Measurements from ENCODE around the gene RORC.

Gene RORC

DNA sequence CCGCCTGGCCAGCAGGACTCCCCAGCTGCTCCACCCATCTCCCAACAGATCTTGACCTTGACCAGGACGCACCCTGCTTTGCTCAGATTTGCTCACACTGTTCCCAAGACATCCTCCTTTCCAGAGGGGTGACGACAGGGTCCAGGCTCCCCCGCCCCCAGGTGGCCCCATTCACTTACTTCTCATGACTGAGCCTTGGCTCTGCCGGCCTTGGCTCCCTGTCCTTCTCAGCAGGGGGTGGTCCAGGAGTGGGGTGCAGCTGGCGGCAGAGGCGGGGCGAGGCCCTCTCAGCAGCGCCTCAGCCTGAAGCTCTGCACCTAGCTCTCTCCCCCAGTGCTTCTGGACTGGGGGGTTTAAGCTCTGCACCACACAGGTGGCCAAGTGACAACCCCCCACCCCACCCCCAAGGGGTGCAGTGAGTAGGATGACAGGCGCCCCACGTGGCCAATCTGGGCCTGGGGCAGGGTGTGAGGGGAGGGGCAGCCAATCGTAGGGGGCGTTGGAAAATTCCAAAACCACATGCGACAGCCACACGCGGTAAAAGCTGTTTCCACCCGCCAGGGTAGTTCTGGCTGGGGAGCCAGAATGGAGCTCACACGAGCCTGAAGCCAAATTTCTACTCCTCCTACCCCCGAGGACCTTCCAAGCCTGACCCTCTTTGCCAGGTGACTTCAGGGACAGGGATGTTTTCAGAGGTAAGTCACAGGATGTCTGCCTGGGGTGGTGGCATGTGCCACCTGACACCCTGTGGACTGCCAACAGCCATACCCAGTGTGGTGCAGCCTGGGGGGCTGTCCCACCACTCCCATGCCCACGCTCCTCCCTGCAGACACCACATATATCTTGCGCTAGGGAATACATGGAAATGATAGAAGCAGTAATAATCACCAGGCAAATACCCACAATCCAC, 5.6 kb downstream of the RORC start:
- DNase-seq = no peak

DNA sequence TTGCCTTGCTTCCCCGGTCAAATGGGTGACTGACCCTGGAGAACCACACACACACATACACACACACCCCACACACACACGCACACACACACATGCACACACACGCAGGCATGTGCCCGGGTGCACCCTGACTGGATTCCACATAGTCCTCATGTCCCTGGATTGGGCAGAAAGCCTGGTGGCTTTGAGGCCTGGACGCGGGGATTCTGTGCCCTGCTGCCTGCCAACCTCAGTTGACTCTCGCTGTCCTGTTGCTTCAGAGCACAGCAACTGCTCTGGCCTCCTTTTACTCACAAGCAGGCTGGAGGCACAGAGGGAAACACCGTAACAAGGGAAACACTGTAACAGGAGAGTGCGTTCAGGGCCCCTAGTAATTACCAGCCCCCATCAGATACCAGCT, 6.4 kb downstream of the RORC start:
- DNase-seq = no peak

DNA sequence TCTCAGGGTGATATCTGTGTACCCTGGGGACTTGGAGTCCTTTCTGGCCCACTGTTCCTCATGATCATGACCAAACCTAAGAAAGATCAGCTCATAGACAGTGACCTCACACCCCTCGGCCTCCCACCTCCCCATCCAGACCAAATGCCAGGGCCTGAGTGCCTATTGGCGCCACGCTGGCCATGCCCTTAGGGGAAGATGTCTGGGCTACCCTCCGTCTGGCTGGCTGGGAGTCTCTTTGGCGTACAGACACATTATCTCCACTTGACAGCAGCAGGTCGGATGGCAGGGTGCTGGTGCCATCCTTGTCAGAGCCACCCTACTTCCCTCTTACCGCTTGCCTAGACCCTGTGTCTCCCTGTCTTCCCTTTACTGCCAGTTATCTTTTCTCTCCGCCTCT, 8.4 kb downstream of the RORC start:
- no peak for DNase-seq

DNA sequence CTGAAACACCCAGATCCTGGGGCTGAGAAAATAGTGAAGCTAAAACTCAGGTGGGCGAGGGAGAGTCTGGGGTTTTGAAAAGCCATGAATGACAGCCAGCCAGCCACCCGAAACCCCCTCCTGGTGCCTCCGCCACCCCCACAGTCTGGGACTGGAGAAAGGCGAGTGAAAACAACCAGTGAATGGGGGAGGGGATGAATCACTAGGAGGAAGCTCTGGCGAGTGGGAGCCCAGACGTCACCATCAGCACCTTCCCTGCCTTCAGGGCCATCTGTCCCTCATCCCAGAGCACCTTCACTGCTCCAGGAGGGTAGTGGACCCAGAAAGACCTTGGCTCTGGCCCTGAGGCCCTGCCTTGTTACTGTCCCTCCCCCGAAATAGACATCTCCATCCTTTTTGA, 9.2 kb downstream of the RORC start:
- DNase-seq = no peak

DNA sequence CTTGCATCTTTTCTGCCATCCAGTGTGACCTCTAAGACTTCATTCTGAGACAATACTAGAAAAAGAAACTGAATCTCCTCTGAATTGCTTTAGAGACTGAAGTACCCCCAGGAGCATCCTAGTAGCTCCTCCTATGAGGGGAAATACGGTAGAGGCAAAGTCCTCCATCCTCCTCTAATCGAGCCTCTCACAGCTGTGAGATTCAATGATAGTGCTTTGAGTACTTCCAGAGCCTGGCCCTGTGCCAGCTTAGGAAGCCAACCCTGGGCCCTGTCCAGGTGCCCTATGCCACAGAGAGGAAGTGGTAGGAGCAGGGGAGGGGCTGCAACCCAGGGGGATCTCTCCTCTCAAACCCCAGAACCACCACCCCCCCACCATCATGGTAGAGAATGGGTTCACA, 10.7 kb downstream of the RORC start:
- no peak for DNase-seq

DNA sequence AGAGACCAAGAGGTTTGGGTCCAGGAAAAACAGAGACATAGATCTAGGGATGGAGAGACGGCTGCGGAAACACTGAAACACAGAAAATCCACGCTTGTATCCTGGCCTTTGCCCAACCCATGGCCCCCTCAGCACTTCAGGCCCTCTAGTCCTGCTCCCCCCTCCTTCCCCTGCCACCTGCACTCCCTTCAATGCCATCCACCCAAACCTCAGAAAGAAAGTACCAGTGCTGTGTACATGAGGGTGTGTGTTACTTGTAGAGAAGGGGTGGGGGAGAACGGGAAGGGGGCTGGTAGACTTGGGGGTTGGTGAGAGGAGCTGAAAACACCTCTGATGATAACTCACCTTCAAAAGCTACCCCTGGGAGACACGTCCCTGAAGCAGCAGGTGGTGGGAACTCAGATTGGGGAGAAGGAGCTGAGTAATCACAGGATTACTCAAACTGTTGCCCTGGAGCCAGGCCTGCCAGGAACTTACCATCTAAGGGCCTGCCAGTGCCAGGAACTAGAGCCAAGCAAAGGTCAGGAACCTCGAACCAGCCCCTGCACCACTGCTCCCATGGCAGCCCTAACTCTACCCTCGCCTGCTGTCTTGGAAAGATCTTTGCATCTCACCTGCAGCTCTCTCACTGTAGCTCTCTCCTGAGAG, 11.5 kb downstream of the RORC start:
- DNase-seq = no peak

DNA sequence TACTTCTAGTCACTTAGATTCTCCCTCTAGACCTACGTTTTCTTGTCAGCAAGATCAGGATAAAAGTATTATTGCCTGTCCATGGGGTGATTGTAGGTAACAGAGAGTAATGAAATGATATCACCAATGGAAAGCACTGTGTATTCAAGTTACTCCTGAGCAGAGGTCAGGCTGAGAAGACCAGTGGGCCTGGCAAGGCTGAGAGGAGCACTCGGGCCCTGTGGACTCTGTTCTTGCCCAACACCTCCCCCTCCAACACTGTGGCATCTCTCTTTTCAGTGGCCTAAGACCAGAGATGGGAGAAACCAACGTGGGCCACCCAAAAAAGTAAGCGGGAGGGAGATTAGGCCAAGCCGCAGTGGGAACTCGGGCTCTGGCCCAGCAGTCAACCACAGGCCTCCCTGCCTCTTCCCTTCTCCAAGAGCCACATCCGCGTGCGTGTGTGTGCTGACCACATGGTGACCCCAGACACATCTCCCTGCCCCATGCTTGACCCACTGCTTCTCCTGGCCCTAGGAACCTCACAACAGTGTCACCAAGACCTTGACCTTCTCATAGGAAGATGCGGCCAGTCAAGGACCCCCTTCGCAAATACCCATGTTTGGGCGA, 12.3 kb downstream of the RORC start:
- DNase-seq = no peak

DNA sequence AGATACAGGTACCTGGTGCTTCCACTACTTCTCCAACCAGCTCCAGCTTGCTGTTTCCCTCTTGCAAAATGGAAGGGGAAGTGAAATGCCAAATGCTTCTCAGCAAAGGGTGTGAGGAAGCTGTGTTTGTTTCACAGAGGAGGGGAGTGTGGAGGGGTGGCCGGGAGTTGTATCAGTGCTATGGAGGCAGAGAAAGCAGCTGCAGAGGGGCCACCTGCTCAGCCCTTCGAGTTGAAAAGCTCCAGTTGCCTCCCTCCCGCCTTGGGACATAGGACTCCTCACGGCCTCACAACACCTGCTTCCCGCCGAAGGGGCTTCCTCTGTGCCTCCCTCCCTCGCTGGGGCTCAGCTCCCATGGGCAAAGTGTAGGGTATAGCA, 14.3 kb downstream of the RORC start:
- DNase-seq = no peak

DNA sequence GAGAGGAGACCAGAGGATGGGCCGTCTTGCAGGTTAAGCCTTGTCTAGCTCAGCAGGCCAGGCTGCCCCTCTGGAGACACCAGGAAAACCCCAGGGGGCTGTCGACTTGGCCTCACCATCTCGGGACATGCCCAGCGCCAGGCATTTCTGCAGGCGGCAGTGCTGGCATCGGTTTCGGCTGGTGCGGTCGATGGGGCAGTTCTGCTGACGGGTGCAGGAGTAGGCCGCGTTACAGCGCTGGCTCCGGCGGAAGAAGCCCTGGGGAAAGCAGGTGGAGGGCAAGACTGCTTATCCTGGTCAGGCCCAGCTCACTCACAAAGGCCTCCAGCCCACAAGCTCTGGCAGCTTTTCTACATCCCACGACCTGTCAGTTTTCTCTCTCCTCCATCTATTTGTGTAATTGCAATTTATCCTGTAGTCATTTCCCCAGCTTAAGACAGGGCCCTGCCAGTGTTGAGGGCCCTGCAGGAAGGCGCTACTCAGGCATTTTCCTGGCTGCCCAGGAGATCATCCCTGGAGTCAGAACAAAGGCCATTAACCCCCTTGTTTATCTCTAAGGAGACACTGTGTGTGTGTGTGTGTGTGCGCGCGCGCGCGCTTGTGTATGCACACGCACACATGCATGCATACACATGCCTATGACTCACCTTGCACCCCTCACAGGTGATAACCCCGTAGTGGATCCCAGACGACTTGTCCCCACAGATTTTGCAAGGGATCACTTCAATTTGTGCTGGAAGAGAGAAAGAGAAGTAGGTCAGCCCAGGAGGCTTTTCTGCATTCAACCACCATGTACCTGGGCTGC, 14.9 kb downstream of the RORC start:
- DNase-seq = no peak

DNA sequence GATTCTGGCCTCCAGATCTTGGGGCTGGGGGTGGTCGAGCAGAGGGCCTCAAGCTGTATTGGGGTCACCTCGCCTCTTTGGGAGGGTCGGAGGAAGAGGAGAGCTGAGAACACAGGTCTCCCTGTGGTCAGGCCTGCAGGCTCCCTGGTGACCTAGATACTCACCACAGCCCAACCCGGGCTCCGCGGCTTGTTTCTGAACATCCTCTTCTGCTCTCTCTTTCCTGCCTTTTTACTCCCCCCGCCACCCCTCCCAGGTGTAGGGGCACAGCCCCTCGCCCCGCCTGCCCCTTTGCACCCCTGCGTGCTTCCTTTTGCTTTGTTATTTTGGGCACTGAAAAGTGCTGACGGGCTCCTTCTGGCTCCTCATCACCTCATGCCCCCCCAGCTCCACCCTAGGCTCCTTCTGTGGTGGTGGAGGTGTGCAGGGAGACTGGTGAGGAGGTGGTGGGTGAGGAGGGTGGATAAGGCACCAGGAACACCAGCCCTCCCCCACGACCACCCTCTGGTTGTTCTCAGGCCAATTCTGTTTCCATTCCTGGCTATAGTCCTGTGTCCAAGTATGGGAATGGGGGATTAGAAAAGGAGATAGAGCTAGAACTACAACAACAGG, 15.8 kb downstream of the RORC start:
- DNase-seq = no peak

DNA sequence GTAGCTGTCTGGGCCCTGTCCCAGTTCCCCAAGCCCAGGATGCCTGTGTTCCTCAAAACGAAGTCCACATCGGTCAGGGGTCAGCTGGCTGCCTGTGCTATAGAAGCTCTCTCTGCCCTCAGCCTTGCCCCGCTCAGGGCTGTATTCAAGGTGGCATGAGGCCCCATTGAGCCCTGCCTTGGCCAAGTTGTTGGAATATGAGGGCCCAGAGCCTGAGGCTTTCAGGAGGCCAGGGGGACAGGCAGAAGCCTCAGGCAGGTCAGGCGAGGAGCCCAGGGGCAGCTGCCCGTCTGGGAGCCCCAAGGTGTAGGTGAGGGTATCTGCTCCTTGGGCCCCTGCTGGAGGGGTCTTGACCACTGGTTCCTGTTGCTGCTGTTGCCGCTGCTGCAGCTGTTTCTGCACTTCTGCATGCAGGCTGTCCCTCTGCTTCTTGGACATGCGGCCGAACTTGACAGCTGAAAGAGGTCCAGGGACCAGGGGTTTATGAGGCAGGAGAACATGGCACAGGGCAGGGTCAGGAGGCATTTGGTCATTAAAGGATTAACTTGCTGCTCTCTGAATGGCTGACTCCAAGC, 16.5 kb downstream of the RORC start:
- DNase-seq = no peak

DNA sequence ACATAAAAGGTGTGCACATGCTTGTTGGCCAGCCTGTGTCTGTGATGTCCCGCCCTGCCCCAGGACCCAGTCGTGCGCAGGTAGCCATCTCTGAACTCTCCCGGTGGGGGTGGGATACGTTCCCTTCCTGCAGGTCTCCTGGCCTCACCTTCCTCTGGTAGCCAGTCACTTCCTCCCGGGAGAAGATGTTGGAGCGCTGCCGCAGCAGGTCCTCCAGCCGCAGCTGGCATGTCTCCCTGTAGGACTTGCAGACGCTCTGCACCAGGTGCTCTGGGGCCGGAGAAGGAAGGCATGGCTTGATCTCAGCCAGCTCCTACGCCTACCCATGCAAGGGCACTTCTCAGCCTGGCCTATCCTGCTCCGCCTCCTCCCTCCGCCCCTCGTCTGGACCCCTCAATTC, 17.2 kb downstream of the RORC start:
- no peak for DNase-seq

DNA sequence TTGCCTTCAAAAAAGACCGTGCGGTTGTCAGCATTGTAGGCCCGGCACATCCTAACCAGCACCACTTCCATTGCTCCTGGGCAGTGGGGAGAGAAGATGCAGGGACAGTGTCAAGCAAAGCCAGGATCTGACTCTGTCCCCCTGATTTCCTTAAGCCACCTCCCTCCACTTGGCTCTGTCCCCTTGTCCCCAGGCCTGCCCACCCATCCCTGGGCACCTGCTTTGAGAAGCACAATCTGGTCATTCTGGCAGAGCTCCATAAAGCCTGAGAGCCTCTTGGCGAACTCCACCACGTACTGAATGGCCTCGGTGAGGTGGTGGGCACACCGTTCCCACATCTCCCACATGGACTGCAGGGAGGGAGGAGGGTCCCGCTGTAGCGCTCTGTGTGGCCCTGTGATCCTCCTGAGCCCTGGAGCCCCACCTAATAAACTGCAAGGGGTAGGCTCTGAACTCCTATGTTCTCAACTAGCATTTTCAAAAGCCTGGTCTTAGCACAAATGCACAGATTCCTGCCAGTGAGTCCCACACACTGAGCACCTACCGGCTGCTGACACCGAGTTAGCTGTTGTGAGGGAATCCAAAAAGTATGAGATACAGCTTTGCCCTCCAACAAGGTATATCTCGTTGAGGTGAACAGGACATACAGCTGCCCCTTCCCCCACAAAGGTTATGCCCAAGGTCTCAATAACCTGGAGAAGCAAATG, 18.2 kb downstream of the RORC start:
- DNase-seq = no peak

DNA sequence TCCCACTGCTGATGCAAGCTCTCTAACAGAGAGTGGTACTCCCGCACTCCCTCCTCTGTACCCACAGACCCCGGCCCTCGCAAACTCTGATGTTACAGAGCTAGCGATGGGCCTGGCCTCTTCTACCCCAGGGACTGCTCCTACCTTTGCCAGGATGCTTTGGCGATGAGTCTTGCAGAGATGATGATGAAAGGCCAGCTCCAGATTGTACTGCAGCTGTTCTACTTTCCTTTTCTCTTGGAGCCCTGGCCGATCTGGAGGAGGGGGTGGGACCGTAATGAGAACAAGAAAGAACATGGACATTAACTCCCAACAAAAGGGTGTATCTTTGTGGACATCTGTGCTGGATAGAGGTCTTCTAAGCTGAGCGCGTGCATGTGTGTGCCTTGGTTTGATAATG, 20.4 kb downstream of the RORC start:
- no peak for DNase-seq

DNA sequence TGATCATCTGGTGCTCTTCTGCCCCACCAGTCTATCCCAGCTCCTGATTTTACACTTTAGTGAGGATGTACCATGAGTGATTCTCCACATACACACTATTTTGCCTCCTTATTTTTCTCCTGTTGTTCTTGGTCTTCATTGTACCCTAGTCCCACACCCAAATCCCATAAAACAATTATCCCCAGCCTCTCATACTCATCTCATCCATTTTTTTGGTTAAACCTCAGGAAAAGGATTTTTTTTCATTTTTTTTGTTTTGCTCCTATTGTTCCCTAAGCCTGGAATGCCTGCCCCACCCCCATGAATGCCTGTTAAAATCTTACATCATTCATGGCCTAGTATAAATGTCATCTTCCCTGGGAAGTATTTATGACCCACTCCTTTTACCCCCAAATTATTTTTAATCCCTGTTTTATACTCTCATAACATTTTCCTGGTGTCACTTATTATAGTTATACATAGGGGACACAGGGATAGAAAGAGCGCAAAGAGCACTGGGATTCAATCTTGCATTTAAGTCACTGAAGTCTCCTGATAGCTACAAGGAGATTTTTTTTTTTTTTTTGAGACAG, 21.5 kb downstream of the RORC start:
- no peak for DNase-seq

DNA sequence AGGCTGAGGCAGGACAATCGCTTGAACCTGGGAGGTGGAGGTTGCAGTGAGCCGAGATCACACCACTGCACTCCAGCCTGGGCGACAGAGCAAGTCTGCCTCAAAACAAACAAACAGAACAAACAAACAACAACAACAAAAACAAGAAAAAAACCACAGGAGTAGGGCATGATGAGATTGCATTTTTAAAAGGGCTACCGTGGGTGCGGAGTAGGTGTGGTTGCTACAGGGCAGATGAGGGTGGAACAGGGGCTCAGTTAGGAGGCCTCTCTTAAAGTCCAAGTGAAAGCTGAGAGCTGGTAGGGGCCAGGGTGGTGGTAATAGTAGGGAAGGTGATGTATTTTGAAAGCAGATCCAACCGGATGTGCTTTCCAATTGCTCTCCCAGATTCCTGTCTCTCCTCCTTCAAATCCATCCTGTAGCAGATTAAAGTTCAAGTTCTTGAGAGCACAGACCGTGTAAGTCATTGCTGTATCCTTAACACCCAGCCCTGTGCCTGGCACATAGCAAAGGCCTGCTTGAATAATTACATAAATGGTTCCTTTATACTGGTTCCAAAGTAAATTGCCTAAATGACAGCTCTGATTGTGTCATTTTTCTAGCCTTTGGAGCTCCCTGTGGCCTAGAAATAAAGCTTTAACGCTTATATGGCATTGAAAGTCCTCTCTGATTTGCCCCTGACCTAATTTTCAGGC, 22.2 kb downstream of the RORC start:
- no peak for DNase-seq

DNA sequence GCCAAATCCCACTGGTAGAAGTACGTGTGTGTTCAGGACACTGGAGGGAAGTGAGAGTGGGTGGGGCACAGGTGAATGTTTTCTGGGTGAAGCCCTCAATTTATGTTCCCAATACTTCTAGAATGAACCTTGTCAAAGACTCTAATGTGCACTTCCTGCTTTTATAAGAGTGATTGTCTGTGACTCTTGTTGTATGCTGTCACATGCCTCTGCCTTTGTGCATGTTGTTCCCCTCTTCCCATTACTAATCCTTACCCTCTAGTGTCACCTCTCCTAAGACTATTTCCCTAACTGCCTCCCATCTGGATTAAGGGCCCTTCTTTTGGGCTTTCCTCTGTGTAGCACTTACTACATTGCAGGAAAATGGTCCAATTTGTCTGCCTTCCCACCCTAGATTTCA, 23.8 kb downstream of the RORC start:
- no peak for DNase-seq

DNA sequence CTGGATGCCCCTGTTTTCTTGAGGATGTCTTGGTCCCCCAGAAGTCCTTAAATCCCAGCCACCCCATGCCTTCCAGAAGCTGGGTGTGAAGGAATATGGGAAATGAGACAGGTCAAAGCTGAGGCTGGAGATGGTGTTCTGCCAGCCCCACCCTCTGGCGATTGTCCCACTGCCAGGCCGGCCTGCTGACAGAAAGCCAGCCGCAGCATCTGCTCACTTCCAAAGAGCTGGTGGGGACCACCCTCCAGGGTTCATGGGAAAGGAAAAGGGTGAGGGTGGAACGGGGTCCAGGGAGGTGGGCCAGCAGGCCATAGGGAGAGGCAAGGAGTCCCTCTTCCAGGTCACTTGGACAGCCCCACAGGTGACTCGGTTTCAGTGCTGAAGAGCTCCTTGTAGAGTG, 24.5 kb downstream of the RORC start:
- DNase-seq = no peak

DNA sequence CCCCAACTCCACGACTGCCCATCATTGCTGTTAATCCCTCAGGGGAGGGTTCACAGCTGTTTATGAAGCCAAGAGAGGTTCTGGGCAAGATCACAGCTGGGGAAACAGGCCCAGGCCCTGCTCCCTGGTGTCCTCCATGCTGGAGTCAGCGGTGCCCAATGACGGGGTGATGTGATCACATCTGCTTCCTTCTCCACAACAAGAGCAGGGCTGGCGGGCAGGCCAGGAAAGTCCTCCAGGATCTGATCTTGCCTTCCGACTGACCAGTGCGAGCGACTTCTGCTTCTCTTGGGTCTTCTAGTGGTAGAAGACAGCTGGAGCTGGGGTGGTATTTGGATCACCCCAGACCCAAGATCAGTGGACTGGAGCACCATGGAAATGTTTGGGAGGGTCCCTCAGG, 25.4 kb downstream of the RORC start:
- DNase-seq = no peak

DNA sequence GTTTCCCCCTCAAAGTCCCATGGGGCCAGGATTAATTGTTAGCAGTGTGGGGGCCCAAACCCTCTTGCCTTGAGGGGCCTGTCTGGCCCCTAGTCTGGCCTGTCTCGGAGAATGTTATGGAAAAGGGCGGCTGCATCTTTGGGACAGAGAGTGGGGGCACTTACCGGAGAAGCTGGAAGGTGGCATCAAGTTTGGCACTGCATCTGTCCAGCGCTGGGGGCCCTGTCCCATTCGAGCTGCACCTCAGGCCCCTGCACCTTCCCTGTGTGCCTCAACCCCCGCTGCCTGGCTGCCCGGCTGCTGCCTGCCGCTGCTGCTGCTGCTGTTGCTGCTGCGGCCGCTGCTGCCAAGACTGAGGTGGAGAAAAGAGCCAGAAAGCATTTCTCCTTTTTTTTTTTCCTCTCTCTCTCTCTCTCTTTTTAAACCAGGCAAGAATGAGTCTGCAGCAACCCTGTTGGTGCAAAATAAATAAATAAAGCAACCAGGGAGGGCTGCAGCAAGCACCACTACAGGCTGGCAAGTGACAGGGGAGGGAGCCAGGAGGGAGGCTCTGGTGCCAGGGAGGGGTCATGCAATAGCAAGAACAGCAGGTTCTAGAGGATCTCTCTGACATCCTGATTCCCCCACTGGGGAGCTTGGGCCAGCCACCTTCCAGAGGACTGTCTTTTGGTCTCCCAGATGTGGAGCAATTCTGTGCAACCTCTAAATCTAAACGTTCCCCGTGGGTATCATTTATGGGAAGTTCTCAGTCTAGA, 26.4 kb downstream of the RORC start, which contains the start of gene LINGO4:
TSS of gene LINGO4 (minus strand) at position 354 of the 755 bp plus-strand sequence. CDS start 2,715 bp downstream, outside the sequence.
- no peak for DNase-seq
